ENCODE data around the gene FRMPD4.
A peak's percentile ranks its signal among the peaks of the same experiment; 100 is the strongest.

Gene FRMPD4

DNA sequence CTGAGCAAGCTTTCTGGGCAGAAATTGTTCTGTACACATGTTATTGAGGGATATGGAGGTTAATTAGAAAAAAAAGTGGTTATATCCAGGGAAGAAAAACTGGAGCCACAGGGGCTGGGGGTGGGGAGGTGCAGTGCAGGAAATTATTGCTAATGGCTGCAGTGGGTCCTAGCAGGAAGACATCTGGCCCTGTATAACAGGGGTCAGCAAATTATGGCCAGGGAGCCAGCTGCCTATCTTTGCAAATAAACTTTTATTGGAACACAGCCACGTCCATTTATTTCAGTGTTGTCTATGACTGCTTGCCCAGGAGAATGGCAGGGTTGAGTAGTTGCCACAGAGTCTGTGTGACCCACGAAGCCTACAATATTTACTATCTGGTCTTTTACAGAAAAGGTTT is 629.6 kb downstream of the FRMPD4 start:
- DNase-seq (ENCODE audit: low read depth), result no peak

DNA sequence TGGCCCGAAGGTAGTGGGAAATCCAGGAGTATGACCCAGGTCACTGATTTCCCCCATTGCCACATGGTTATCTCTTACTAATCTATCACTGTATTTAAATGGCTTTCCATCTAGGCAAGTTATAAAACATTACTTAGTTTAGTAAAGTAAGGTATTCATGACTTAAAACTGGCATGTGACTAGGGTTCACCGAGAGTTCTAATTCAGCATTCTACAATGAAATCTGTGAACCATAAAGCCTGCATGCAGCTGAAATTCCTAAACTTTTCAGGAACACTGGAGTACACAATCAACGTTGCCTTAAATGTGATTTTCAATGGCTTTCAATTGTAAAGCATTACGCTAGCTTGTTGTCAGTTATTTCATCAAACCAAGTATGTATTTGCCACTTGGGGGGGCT is 630.2 kb downstream of the FRMPD4 start:
- no peak for DNase-seq (ENCODE audit: low read depth)

GRCh38 chrX:12770440-12770839 is 632.2 kb downstream of the FRMPD4 start:
- peak; percentile 9 for DNase-seq (ENCODE audit: low read depth)

GRCh38 chrX:12771445-12772069 is 633.3 kb downstream of the FRMPD4 start:
- no peak for DNase-seq (ENCODE audit: low read depth)

Data from GM04504 (cell line).